ENCODE data around the gene DRC7.

DNA sequence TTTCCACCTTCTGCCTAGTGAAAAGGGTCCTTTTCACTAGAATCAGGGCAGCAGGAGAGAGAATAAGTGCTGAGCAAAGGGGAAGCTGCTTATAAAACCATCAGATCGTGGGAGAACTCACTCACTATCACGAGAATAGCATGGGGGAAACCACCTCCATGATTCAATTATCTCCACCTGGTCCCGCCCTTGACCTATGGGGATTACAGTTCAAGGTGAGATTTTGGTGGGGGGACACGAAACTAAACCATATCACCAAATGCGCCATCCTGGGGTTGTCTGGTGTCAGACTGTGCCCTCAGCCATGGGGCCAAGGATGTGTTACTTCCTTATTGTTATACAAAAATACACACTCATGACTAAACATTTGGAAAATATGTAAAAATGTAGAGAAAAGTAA is 30.5 kb downstream of the DRC7 start:
- TF ChIP-seq CTCF (IDR thresholded peaks at IDR 0.05 in 8 of 11, conservative IDR thresholded peaks at IDR 0.05 in 3 of 11) (no peak), POLR2AphosphoS5 (IDR thresholded peaks at IDR 0.05) (no peak), POLR2A (IDR thresholded peaks at IDR 0.05) (no peak)

Data from spleen (tissue), 7 donors.